Motor neuron (in vitro differentiated cells): ENCODE measurements around the gene CHD1. TPM values are rescaled to one million over a fixed set of nuclear protein-coding genes. Genes with fewer than 3 reads are reported as not detected.

Experiments
- ATAC-seq, 8 experiments: fragments of 200-7000 bp; cut with Tn5 transposase; replicated peaks in 6 of 8; 2 replicates each; pipeline ENCODE4 v1.8.0; 2021; ENCODE audit warnings: mild to moderate bottlenecking in 8 of 8, moderate library complexity in 8 of 8
- H3K27ac ChIP-seq, 2 donors: fragments of 250-450 bp; sonication (Bioruptor Pico); 2 replicates each; pipeline ENCODE4 v1.9.0; 2021; ENCODE audit warnings: antibody characterized with exemption in 2 of 2, mild to moderate bottlenecking in 2 of 2, moderate library complexity in 1 of 2
- H3K4me1 ChIP-seq, 2 donors: fragments of 250-450 bp; sonication (Bioruptor Pico); replicated peaks in 1 of 2; 2 replicates each; pipeline ENCODE4 v1.6.1; 2021; ENCODE audit warnings: antibody characterized with exemption in 2 of 2, mild to moderate bottlenecking in 2 of 2, moderate library complexity in 1 of 2
- H3K4me3 ChIP-seq, 5 donors: fragments of 250-450 bp; sonication (Bioruptor Pico); 2 replicates each; pipeline ENCODE4 v1.9.0; 2021; ENCODE audit warnings: antibody characterized with exemption in 5 of 5, mild to moderate bottlenecking in 5 of 5, moderate library complexity in 4 of 5
- WGBS, 10 experiments: fragments of 450-650 bp; shearing (Covaris generic); methylation state at CpG; one replicate each; pipeline ENCODE4 v1.0.0; 2022; 5-methylcytosine and 5-hydroxymethylcytosine counted together
- in situ Hi-C, 9 experiments: fragments of 400-800 bp; cut with MboI; loops; one replicate each; pipeline ENCODE4 v1.15.0; 2021; ENCODE audit warnings: low sequenced_read_pairs in 9 of 9, low pct_unique_long_range_greater_than_20kb in 2 of 9; ENCODE audit not compliant: unreplicated experiment in 9 of 9
- total RNA-seq, 8 experiments: library from RNA; unstranded; fragments of 300-600 nt; gene quantifications; 2 replicates each; pipeline versions ENCODE4 v1.2.3 to v1.2.4, GENCODE V29; 2022

CHD1 gene
- total RNA-seq, 8 experiments from 2014 or later = 29.9 to 81.4 (median 50.0) TPM

- H3K4me3 ChIP-seq = no peak overlapping the region
- H3K4me1 ChIP-seq = peaks cover 7 to 8% of the 10 kb centered on the region in 2 donors
- in situ Hi-C loops = loop anchor here in 5 of 9 experiments (10.0 to 25.0 kb wide), 3 partner anchors 127 to 154 kb away; no protein-coding TSS in a partner anchor
- no peak overlapping the region for H3K27ac ChIP-seq
- WGBS, 10 experiments = 71 to 100% (median 86%) methylated on average over 1 of the region's 1 CpG; no CpG with 5 or more reads in 2 of the 10 experiments
- ATAC-seq = no peak
These were observed 20.9 kb downstream of the CHD1 start for GRCh38 chr5:98907951-98908350.

DNA sequence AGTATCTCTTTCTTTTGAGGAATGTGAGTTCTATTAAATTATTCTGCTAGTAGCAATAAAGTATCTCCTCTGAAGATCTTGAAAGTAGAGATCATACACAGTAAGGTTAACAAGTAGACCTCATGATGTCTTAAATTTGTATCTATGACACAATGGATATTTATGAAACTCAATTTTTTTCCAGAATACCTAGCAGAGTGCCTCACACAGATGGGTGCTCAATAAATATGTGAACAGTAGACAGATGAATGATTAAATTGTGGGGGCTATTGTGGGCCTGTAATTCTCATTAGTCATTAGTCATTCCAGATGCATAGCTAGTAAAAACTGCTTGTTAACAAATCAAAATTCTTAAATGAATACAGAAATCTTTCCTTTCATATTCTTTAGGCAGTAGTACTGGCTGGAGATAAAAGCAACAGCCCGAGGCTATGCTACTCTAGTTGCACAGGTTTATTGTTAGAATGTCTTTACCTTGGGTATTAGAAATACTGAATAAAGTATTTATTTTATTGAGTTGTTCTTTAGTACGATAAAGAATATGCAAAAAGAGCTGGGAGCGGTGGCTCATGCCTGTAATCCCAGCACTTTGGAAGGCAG is 22.0 kb downstream of the CHD1 start:
- Histone ChIP-seq H3K27ac (no peak overlapping the region), H3K4me1 (peaks cover 7 to 8% of the 10 kb centered on the region in 2 donors), H3K4me3 (no peak overlapping the region)
- WGBS, 10 experiments = 40 to 93% (median 78%) methylated on average over 1 to 3 of the region's 3 CpGs; no CpG with 5 or more reads in 3 of the 10 experiments
- no peak for ATAC-seq
- in situ Hi-C loops = loop anchor here in 5 of 9 experiments (10.0 to 25.0 kb wide), 3 partner anchors 128 to 155 kb away; no protein-coding TSS in a partner anchor

GRCh38 chr5:98905857-98906688 is 22.7 kb downstream of the CHD1 start:
- in situ Hi-C loops = loop anchor here in 5 of 9 experiments (10.0 to 25.0 kb wide), 3 partner anchors 129 to 156 kb away; no protein-coding TSS in a partner anchor
- 49 to 97% (median 86%) methylated on average over 1 to 3 of the region's 3 CpGs; no CpG with 5 or more reads in 1 of the 10 experiments for WGBS, 10 experiments
- Histone ChIP-seq H3K27ac (no peak overlapping the region), H3K4me1 (peaks cover under 1 to 2% of the 10 kb centered on the region in 2 donors), H3K4me3 (no peak overlapping the region)
- ATAC-seq = peak in 1 of 8 experiments; percentile 49

DNA sequence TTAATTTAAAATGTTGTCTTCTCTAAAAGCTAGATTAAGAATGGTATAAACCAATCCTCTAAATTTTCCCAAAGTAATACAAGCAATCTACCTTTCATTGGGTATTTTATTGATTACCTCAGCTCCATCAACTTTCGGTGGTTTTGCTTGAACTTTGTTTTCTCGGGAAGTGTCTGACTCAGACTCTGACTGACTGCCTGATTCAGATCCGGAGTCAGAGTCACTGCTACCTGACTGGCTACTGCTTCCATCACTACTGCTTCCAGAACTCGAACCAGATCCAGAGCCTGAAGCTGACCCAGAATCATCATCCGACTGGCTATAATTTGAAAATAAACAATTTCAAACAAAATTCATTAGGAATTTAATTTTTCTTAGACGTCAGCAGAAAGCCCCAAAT is 24.0 kb downstream of the CHD1 start:
- ATAC-seq = no peak
- H3K4me1 ChIP-seq = peaks cover 0 to 2% of the 10 kb centered on the region in 2 donors
- no peak overlapping the region for H3K27ac ChIP-seq
- in situ Hi-C loops = loop anchor here in 5 of 9 experiments (10.0 to 25.0 kb wide), 3 partner anchors 130 to 158 kb away; no protein-coding TSS in a partner anchor
- 37 to 99% (median 90%) methylated on average over 2 to 6 of the region's 6 CpGs; no CpG with 5 or more reads in 1 of the 10 experiments for WGBS, 10 experiments
- no peak overlapping the region for H3K4me3 ChIP-seq

GRCh38 chr5:98902733-98903132 is 26.1 kb downstream of the CHD1 start:
- peaks cover 0 to 2% of the 10 kb centered on the region in 2 donors for H3K4me1 ChIP-seq
- H3K4me3 ChIP-seq = no peak overlapping the region
- 23 to 100% (median 89%) methylated on average over 1 of the region's 1 CpG; no CpG with 5 or more reads in 3 of the 10 experiments for WGBS, 10 experiments
- no peak overlapping the region for H3K27ac ChIP-seq
- in situ Hi-C loops = loop anchor here in 5 of 9 experiments (10.0 to 25.0 kb wide), 3 partner anchors 132 to 160 kb away; no protein-coding TSS in a partner anchor
- ATAC-seq = no peak

- Histone ChIP-seq H3K4me1 (no peaks in the 10 kb centered on the region), H3K27ac (no peak overlapping the region), H3K4me3 (no peak overlapping the region)
- in situ Hi-C loops = no loop called here
- ATAC-seq = no peak
These were observed 29.4 kb downstream of the CHD1 start for GRCh38 chr5:98899456-98899855.

DNA sequence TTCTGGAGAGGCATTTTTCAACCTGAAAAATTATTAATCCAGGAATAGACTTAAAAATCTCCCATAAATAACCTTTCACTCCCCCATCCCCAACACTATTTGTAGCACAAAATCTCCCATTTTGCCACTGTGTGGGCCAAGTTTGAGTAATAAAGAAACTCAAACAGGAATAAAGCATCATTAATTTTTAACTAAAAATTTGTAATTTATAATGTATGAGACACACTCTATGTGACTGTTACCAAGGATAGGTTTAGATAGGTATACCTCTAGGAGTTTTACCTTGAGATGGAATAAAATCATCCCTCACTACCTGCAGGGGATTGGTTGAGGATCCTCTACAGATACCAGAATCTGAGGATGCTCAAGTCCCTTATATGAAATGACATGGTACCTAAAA is 30.1 kb downstream of the CHD1 start:
- Histone ChIP-seq H3K4me1 (no peaks in the 10 kb centered on the region), H3K27ac (no peak overlapping the region), H3K4me3 (no peak overlapping the region)
- in situ Hi-C loops = no loop called here
- ATAC-seq = no peak

GRCh38 chr5:98891591-98891990 is 37.2 kb downstream of the CHD1 start:
- ATAC-seq = no peak
- 75 to 100% (median 100%) methylated on average over 1 of the region's 1 CpG; no CpG with 5 or more reads in 3 of the 10 experiments for WGBS, 10 experiments
- Histone ChIP-seq H3K4me3 (no peak overlapping the region), H3K27ac (no peak overlapping the region), H3K4me1 (no peaks in the 10 kb centered on the region)
- in situ Hi-C loops = no loop called here

- Histone ChIP-seq H3K4me1 (no peaks in the 10 kb centered on the region), H3K27ac (no peak overlapping the region), H3K4me3 (no peak overlapping the region)
- ATAC-seq = no peak
- in situ Hi-C loops = no loop called here
These were observed 48.2 kb downstream of the CHD1 start for GRCh38 chr5:98880598-98880997.

GRCh38 chr5:98880151-98880550 is 48.7 kb downstream of the CHD1 start:
- 93 to 100% (median 100%) methylated on average over 2 to 3 of the region's 3 CpGs; no CpG with 5 or more reads in 5 of the 10 experiments for WGBS, 10 experiments
- in situ Hi-C loops = no loop called here
- no peak for ATAC-seq
- Histone ChIP-seq H3K4me1 (no peaks in the 10 kb centered on the region), H3K27ac (no peak overlapping the region), H3K4me3 (no peak overlapping the region)

DNA sequence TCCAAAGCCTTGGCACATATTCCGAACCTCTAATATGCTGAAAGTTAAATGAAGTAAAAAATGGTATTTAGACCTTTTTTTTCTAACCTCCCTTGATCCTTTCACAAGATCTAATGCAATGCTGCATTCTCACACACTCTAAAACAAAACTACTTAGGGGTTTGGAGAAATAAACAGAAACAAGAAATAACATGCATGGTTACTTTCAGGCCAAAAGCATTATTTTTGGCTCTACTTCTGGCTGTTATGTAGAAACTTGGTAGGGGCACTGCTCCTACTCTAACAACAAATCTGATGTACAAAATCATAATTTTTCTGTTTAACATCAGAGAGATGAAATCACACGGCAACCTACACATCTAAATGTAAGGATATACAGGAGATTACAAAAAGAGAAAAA is 51.2 kb downstream of the CHD1 start:
- WGBS, 10 experiments = 75 to 100% (median 92%) methylated on average over 1 to 2 of the region's 2 CpGs; no CpG with 5 or more reads in 1 of the 10 experiments
- ATAC-seq = no peak
- H3K4me3 ChIP-seq = no peak overlapping the region
- H3K27ac ChIP-seq = no peak overlapping the region
- no peaks in the 10 kb centered on the region for H3K4me1 ChIP-seq
- in situ Hi-C loops = no loop called here

GRCh38 chr5:98872674-98873073 is 56.1 kb downstream of the CHD1 start:
- H3K4me3 ChIP-seq = no peak overlapping the region
- in situ Hi-C loops = no loop called here
- ATAC-seq = peak in 5 of 8 experiments; percentile 60 to 97 (median 91)
- WGBS, 10 experiments = 67 to 100% (median 84%) methylated on average over 1 to 4 of the region's 4 CpGs
- H3K27ac ChIP-seq = no peak overlapping the region
- H3K4me1 ChIP-seq = no peaks in the 10 kb centered on the region

DNA sequence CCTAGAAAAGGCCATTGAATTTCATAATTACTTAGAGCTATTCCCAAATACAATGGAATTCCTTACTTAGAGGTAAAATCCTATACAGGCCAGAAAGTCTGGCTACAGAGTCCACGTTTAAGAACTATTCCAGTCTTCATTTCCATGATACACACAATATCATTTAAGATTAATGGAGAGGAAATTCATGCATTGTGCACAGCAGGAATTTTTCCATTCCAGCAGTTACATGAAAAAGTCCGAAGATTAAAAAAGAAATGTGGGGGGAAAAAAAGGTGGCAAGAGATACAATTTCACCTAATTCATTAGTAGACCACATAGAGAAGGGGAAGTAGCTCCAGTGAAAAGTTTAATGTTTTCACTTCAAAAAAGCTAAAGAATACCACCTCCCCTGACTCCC is 63.1 kb downstream of the CHD1 start:
- Histone ChIP-seq H3K4me3 (no peak overlapping the region), H3K4me1 (no peaks in the 10 kb centered on the region), H3K27ac (no peak overlapping the region)
- in situ Hi-C loops = no loop called here
- ATAC-seq = no peak
- 60 to 100% (median 87%) methylated on average over 1 to 2 of the region's 2 CpGs for WGBS, 10 experiments
